HepG2 (cell line): Measurements from ENCODE around the gene NLRC5. TPM values are rescaled to one million over a fixed set of nuclear protein-coding genes. Genes with fewer than 3 reads are reported as not detected.

Source experiments
- CBX2 ChIP-seq, 2 experiments: fragments of 200-600 bp in 1 of 2; sonication (generic); formaldehyde crosslinking in 1 of 2; IDR thresholded peaks; 2 replicates each; pipeline versions ENCODE4 v1.7.0 to v1.8.1; 2018 to 2022; ENCODE audit warnings: low read depth in 2 of 2, low read length in 1 of 2, mild to moderate bottlenecking in 1 of 2, missing genetic modification reagents in 1 of 2
- HNRNPLL ChIP-seq: fragments of 200-400 bp; formaldehyde crosslinking; IDR thresholded peaks from 2 replicates; pipeline ENCODE4 v1.6.1; 2017; ENCODE audit warnings: mild to moderate bottlenecking, low read depth, low read length; ENCODE audit not compliant: poor library complexity, severe bottlenecking
- KAT8 ChIP-seq: IDR thresholded peaks from 2 replicates; pipeline ENCODE4 v1.6.1; 2016; ENCODE audit warnings: missing genetic modification reagents, missing compliant biosample characterization
- MIER2 ChIP-seq: IDR thresholded peaks from 2 replicates; pipeline ENCODE4 v1.6.1; 2016; ENCODE audit warnings: missing biosample characterization, missing genetic modification reagents
- NONO ChIP-seq, 2 experiments: fragments of 450-650 bp in 1 of 2; sonication (generic) in 1 of 2; formaldehyde crosslinking in 1 of 2; IDR thresholded peaks in 1 of 2; conservative IDR thresholded peaks in 1 of 2; 2 replicates each; pipeline versions ENCODE4 v1.6.1 to v1.8.0; 2017 to 2022; ENCODE audit warnings: mild to moderate bottlenecking in 1 of 2, missing genetic modification reagents in 1 of 2, moderate library complexity in 1 of 2
- RFX5 ChIP-seq: IDR thresholded peaks from 2 replicates; pipeline ENCODE4 v1.6.1; 2011; ENCODE audit warnings: low read depth, low read length, improper control_type of control experiment
- TCF12 ChIP-seq, 2 experiments: fragments of 450-650 bp in 1 of 2; sonication (generic) in 1 of 2; formaldehyde crosslinking in 1 of 2; IDR thresholded peaks; 2 replicates each; pipeline versions ENCODE4 v1.6.1 to v1.8.0; 2017 to 2022; ENCODE audit warnings: antibody characterized with exemption in 1 of 2, mild to moderate bottlenecking in 1 of 2, missing genetic modification reagents in 1 of 2, moderate library complexity in 1 of 2
- ZC3H4 ChIP-seq: sonication (generic); formaldehyde crosslinking; IDR thresholded peaks from 2 replicates; pipeline ENCODE4 v1.4.0; 2020; ENCODE audit warnings: missing genetic modification reagents, borderline replicate concordance
- ZFX ChIP-seq: sonication (generic); formaldehyde crosslinking; IDR thresholded peaks from 2 replicates; pipeline ENCODE4 v1.4.0; 2020; ENCODE audit warnings: mild to moderate bottlenecking, low read depth, missing genetic modification reagents, moderate library complexity
- ZNF558 ChIP-seq: sonication (generic); formaldehyde crosslinking; IDR thresholded peaks from 2 replicates; pipeline ENCODE4 v1.9.0; 2022; ENCODE audit warnings: mild to moderate bottlenecking, missing genetic modification reagents, borderline replicate concordance
- ZNF615 ChIP-seq: sonication (generic); formaldehyde crosslinking; IDR thresholded peaks from 2 replicates; pipeline ENCODE4 v1.5.0; 2020; ENCODE audit warnings: mild to moderate bottlenecking, missing genetic modification reagents, borderline replicate concordance
- ZSCAN9 ChIP-seq: IDR thresholded peaks from 2 replicates; pipeline ENCODE4 v1.6.1; 2016; ENCODE audit warnings: borderline replicate concordance
- polyA plus RNA-seq, 8 experiments: library from polyadenylated mRNA; depleted of rRNA in 3 of 8; stranded (reverse) in 7 of 8; unstranded in 1 of 8; fragments of >200 nt; fragmentation: Illumina TruSeq in 4 of 8; extraction: Trizol in 4 of 8; gene quantifications; 2 replicates each; pipeline versions ENCODE4 v1.2.1 to v1.2.3, GENCODE V29; 2011 to 2016; ENCODE audit warnings: low read depth in 4 of 8, missing spikeins in 1 of 8, mixed read lengths in 1 of 8; ENCODE audit not compliant: insufficient read depth in 1 of 8
- total RNA-seq, 5 experiments: library from RNA; depleted of rRNA; stranded (reverse); fragments of >200 nt; fragmentation: Illumina TruSeq; extraction: Trizol; gene quantifications; 2 replicates each; pipeline ENCODE4 v1.2.3, GENCODE V29; 2016; ENCODE audit warnings: low read depth in 1 of 5
- TF ChIP-seq, protein P1 (sequence below): sonication (generic); formaldehyde crosslinking; IDR thresholded peaks from 2 replicates; pipeline ENCODE4 v1.8.0; 2022; ENCODE audit warnings: missing genetic modification reagents, mild to moderate bottlenecking, moderate library complexity, borderline replicate concordance
- TF ChIP-seq, protein P2 (sequence below): sonication (generic); formaldehyde crosslinking; IDR thresholded peaks from 2 replicates; pipeline ENCODE4 v1.4.0; 2020; ENCODE audit warnings: mild to moderate bottlenecking, missing genetic modification reagents, borderline replicate concordance
- TF ChIP-seq, protein P3 (sequence below): sonication (generic); formaldehyde crosslinking; IDR thresholded peaks from 2 replicates; pipeline ENCODE4 v1.5.0; 2020; ENCODE audit warnings: mild to moderate bottlenecking, missing genetic modification reagents, moderate library complexity
- TF ChIP-seq, protein P4 (sequence below): sonication (generic); formaldehyde crosslinking; IDR thresholded peaks from 2 replicates; pipeline ENCODE4 v1.9.0; 2021; ENCODE audit warnings: missing genetic modification reagents, mild to moderate bottlenecking, borderline replicate concordance
- TF ChIP-seq, protein P5 (sequence below): IDR thresholded peaks from 2 replicates; pipeline ENCODE4 v1.6.1; 2012; ENCODE audit warnings: inconsistent platforms

Gene NLRC5
- total and polyA plus RNA-seq, 2 of the 13 experiments (the other 11 are each of a cell fraction or from before 2014, with no cell fraction given): 6.3 to 12.7 TPM

DNA sequence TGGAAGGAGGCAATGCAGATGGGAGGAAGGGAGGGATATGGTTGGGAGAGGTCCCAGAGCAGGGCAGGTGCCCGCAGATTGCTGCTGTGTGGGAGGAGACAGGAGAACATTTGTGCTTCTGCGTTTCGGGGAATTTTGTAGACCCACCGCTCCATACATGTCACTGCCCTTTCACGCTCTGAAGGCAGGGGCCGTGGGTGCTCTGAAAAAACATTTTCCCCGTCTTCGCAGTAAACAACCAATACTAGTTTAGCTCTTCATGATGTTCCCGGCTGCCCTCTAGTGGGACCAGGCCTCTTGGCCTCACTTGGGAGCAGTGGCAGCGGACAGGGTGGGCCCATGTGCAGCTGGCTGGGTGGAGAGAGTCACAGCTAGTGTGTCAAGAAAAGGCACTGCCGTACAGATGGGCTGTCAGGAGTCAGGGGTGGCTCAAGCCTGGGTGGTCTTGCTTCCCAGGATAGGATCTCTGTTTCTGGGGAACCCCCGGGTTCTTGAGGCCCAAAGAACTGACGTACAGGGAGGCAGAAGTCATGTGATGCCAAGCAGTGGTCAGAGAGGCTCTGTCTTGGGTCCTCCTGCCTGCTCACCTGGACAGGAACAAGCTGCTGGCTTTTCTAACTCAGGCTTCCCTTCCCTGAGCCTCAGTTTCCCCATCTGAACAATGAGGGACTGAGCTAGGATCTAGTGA lies 56.5 kb downstream of the NLRC5 start (continued):
- TF ChIP-seq, protein P1, sequence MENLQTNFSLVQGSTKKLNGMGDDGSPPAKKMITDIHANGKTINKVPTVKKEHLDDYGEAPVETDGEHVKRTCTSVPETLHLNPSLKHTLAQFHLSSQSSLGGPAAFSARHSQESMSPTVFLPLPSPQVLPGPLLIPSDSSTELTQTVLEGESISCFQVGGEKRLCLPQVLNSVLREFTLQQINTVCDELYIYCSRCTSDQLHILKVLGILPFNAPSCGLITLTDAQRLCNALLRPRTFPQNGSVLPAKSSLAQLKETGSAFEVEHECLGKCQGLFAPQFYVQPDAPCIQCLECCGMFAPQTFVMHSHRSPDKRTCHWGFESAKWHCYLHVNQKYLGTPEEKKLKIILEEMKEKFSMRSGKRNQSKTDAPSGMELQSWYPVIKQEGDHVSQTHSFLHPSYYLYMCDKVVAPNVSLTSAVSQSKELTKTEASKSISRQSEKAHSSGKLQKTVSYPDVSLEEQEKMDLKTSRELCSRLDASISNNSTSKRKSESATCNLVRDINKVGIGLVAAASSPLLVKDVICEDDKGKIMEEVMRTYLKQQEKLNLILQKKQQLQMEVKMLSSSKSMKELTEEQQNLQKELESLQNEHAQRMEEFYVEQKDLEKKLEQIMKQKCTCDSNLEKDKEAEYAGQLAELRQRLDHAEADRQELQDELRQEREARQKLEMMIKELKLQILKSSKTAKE (CRISPR knock-in tag): no peak
- TF ChIP-seq RFX5: no peak
- TF ChIP-seq ZFX (CRISPR knock-in tag): peak; percentile 72
- TF ChIP-seq MIER2 (CRISPR knock-in tag): 0 out of 2 replicates have a peak, but pooled peaks have one; percentile 14
- TF ChIP-seq ZC3H4: no peak
- peak; percentile 56; the same call in 1 of the 2 replicates for TF ChIP-seq KAT8 (CRISPR knock-in tag)
- no peak for TF ChIP-seq TCF12 (IDR thresholded peaks at IDR 0.05)
- TF ChIP-seq TCF12 (CRISPR knock-in tag; IDR thresholded peaks at IDR 0.05): no peak
- TF ChIP-seq, protein P2, sequence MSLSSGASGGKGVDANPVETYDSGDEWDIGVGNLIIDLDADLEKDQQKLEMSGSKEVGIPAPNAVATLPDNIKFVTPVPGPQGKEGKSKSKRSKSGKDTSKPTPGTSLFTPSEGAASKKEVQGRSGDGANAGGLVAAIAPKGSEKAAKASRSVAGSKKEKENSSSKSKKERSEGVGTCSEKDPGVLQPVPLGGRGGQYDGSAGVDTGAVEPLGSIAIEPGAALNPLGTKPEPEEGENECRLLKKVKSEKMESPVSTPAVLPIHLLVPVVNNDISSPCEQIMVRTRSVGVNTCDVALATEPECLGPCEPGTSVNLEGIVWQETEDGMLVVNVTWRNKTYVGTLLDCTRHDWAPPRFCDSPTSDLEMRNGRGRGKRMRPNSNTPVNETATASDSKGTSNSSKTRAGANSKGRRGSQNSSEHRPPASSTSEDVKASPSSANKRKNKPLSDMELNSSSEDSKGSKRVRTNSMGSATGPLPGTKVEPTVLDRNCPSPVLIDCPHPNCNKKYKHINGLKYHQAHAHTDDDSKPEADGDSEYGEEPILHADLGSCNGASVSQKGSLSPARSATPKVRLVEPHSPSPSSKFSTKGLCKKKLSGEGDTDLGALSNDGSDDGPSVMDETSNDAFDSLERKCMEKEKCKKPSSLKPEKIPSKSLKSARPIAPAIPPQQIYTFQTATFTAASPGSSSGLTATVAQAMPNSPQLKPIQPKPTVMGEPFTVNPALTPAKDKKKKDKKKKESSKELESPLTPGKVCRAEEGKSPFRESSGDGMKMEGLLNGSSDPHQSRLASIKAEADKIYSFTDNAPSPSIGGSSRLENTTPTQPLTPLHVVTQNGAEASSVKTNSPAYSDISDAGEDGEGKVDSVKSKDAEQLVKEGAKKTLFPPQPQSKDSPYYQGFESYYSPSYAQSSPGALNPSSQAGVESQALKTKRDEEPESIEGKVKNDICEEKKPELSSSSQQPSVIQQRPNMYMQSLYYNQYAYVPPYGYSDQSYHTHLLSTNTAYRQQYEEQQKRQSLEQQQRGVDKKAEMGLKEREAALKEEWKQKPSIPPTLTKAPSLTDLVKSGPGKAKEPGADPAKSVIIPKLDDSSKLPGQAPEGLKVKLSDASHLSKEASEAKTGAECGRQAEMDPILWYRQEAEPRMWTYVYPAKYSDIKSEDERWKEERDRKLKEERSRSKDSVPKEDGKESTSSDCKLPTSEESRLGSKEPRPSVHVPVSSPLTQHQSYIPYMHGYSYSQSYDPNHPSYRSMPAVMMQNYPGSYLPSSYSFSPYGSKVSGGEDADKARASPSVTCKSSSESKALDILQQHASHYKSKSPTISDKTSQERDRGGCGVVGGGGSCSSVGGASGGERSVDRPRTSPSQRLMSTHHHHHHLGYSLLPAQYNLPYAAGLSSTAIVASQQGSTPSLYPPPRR: no peak; the same call in 1 of the 2 replicates
- TF ChIP-seq ZSCAN9 (CRISPR knock-in tag): peak; percentile 41; the same call in 1 of the 2 replicates
- TF ChIP-seq CBX2 (IDR thresholded peaks at IDR 0.05; ENCODE audit: low read depth, low read length): no peak
- TF ChIP-seq CBX2 (CRISPR knock-in tag; IDR thresholded peaks at IDR 0.05; ENCODE audit: low read depth): no peak
- no peak for TF ChIP-seq NONO (IDR thresholded peaks at IDR 0.05)
- TF ChIP-seq NONO (CRISPR knock-in tag; conservative IDR thresholded peaks at IDR 0.05): 0 out of 2 replicates have a peak, but pooled peaks have one; percentile 43
- no peak for TF ChIP-seq ZNF558 (CRISPR knock-in tag)
- TF ChIP-seq HNRNPLL: no peak
- TF ChIP-seq, protein P3, sequence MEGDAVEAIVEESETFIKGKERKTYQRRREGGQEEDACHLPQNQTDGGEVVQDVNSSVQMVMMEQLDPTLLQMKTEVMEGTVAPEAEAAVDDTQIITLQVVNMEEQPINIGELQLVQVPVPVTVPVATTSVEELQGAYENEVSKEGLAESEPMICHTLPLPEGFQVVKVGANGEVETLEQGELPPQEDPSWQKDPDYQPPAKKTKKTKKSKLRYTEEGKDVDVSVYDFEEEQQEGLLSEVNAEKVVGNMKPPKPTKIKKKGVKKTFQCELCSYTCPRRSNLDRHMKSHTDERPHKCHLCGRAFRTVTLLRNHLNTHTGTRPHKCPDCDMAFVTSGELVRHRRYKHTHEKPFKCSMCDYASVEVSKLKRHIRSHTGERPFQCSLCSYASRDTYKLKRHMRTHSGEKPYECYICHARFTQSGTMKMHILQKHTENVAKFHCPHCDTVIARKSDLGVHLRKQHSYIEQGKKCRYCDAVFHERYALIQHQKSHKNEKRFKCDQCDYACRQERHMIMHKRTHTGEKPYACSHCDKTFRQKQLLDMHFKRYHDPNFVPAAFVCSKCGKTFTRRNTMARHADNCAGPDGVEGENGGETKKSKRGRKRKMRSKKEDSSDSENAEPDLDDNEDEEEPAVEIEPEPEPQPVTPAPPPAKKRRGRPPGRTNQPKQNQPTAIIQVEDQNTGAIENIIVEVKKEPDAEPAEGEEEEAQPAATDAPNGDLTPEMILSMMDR (CRISPR knock-in tag): peak; percentile 95
- TF ChIP-seq, protein P4, sequence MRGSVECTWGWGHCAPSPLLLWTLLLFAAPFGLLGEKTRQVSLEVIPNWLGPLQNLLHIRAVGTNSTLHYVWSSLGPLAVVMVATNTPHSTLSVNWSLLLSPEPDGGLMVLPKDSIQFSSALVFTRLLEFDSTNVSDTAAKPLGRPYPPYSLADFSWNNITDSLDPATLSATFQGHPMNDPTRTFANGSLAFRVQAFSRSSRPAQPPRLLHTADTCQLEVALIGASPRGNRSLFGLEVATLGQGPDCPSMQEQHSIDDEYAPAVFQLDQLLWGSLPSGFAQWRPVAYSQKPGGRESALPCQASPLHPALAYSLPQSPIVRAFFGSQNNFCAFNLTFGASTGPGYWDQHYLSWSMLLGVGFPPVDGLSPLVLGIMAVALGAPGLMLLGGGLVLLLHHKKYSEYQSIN (CRISPR knock-in tag): no peak
- TF ChIP-seq, protein P5, sequence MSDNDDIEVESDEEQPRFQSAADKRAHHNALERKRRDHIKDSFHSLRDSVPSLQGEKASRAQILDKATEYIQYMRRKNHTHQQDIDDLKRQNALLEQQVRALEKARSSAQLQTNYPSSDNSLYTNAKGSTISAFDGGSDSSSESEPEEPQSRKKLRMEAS: no peak
- no peak for TF ChIP-seq ZNF615 (CRISPR knock-in tag)
